ENCODE data around the gene LYVE1. TPM values are rescaled to one million over a fixed set of nuclear protein-coding genes. Genes with fewer than 3 reads are reported as not detected.

LYVE1 gene
- total and polyA plus RNA-seq, 4 donors = 22.5 to 70.8 (median 36.9) TPM

DNA sequence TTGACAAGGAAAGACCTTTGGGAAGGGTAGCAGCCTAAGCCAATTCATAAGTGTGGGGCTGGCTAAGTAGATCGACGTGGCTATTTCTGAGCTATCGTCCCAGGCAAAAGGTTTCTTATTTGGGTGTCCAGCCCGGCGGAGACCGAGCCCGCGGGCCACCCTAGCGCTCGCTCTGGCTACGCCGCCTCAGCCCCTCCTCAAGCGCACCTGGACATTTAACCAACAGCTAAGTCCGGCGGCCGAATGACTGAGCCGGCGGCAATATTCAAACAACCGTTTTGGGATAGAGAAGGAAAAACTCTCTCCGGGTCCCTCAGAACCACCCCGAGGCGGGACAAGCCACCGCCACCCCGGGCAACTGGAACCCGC lies 27.9 kb downstream of the LYVE1 start:
- peak overlapping the region; percentile 76 to 86 for H3K9ac ChIP-seq (ENCODE audit: insufficient read depth in 1 of 2, low read length in 2 of 2)
- peak overlapping the region; percentile 84 for H3K4me3 ChIP-seq
- ATAC-seq (ENCODE audit: insufficient read depth, low FRiP score) = peak; percentile 30
- no peaks in the 10 kb centered on the region for H3K9me3 ChIP-seq (ENCODE audit: control insufficient read depth in 4 of 4, insufficient read depth in 3 of 4, low read length in 3 of 4)
- WGBS, 2 donors = 0 to 1% methylated on average over 25 of the region's 25 CpGs
- no peaks in the 10 kb centered on the region for H3K36me3 ChIP-seq (ENCODE audit: control insufficient read depth in 4 of 4, insufficient read depth in 4 of 4, low read length in 4 of 4)
- H3K4me1 ChIP-seq (ENCODE audit: control insufficient read depth in 5 of 5, insufficient read depth in 5 of 5, low read length in 5 of 5) = peaks cover 0 to 13% (median 2%) of the 10 kb centered on the region in 5 donors
- DNase-seq = peak in 1 of 3 donors; percentile 50
- H3K27ac ChIP-seq (ENCODE audit: low read depth in 1 of 2, low read length in 1 of 2) = peak overlapping the region; percentile 92 to 93
- TF ChIP-seq, protein P1, sequence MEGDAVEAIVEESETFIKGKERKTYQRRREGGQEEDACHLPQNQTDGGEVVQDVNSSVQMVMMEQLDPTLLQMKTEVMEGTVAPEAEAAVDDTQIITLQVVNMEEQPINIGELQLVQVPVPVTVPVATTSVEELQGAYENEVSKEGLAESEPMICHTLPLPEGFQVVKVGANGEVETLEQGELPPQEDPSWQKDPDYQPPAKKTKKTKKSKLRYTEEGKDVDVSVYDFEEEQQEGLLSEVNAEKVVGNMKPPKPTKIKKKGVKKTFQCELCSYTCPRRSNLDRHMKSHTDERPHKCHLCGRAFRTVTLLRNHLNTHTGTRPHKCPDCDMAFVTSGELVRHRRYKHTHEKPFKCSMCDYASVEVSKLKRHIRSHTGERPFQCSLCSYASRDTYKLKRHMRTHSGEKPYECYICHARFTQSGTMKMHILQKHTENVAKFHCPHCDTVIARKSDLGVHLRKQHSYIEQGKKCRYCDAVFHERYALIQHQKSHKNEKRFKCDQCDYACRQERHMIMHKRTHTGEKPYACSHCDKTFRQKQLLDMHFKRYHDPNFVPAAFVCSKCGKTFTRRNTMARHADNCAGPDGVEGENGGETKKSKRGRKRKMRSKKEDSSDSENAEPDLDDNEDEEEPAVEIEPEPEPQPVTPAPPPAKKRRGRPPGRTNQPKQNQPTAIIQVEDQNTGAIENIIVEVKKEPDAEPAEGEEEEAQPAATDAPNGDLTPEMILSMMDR (IDR thresholded peaks at IDR 0.05; ENCODE audit: control extremely low read depth, extremely low read depth) = no peak
- no peaks in the 10 kb centered on the region for H3K27me3 ChIP-seq (ENCODE audit: control insufficient read depth in 3 of 3, insufficient read depth in 3 of 3, low read length in 2 of 3)

DNA sequence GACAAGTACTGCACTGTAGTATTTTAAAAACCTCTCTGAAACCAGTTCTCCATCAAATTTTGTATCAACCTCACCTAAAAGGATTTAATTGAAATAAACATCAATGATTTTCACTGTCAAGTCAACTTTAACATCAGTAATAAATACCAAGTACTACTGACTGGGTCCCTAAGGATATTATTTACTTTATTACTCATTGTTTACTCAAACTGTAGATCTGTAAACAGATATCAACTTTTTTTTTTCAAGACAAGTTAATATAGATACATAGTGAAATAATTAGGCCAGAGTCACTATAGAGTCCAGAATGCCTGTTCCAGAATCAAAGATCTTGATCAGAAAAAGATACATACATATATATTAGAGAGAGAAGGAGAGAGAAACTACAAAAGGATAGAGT lies 29.1 kb downstream of the LYVE1 start:
- H3K36me3 ChIP-seq (ENCODE audit: control insufficient read depth in 4 of 4, insufficient read depth in 4 of 4, low read length in 4 of 4) = no peaks in the 10 kb centered on the region
- no peaks in the 10 kb centered on the region for H3K9me3 ChIP-seq (ENCODE audit: control insufficient read depth in 4 of 4, insufficient read depth in 3 of 4, low read length in 3 of 4)
- no peak overlapping the region for H3K4me3 ChIP-seq
- no peak for DNase-seq
- no peaks in the 10 kb centered on the region for H3K27me3 ChIP-seq (ENCODE audit: control insufficient read depth in 3 of 3, insufficient read depth in 3 of 3, low read length in 2 of 3)
- H3K4me1 ChIP-seq (ENCODE audit: control insufficient read depth in 5 of 5, insufficient read depth in 5 of 5, low read length in 5 of 5) = peaks cover 0 to 15% (median 2%) of the 10 kb centered on the region in 5 donors
- no peak for ATAC-seq (ENCODE audit: insufficient read depth, low FRiP score)
- H3K27ac ChIP-seq (ENCODE audit: low read depth in 1 of 2, low read length in 1 of 2) = no peak overlapping the region
- TF ChIP-seq, protein P1 (IDR thresholded peaks at IDR 0.05; ENCODE audit: control extremely low read depth, extremely low read depth) = no peak
- H3K9ac ChIP-seq (ENCODE audit: insufficient read depth in 1 of 2, low read length in 2 of 2) = no peak overlapping the region

DNA sequence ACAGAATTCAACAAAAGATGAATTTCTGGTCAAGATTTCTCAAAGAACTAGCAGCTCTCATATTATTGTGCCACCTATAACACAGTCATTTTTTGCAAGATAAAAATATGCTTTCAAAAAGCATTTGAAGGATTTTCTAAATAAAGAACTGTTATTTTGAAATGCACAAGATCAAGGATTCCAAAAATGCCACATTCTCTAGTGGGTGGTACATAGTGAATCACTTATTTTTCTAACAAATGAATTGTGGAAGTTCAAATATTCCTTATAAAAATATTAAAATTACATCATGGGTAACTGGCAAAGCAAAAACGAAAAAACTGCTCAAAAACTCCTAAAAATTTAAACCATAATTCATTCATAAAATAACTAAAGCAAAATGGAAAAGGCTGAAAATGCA lies 29.5 kb downstream of the LYVE1 start:
- WGBS, 2 donors = 79 to 81% methylated on average over 1 of the region's 1 CpG

More for the DNA sequence above, 29.5 kb downstream of the LYVE1 start:
- H3K4me3 ChIP-seq = no peak overlapping the region
- H3K36me3 ChIP-seq (ENCODE audit: control insufficient read depth in 4 of 4, insufficient read depth in 4 of 4, low read length in 4 of 4) = peaks cover 0 to under 1% (median under 1%) of the 10 kb centered on the region in 4 donors
- ATAC-seq (ENCODE audit: insufficient read depth, low FRiP score) (no peak), DNase-seq (no peak)
- no peak overlapping the region for H3K27ac ChIP-seq (ENCODE audit: low read depth in 1 of 2, low read length in 1 of 2)
- TF ChIP-seq, protein P1 (IDR thresholded peaks at IDR 0.05; ENCODE audit: control extremely low read depth, extremely low read depth) = no peak
- H3K9me3 ChIP-seq (ENCODE audit: control insufficient read depth in 4 of 4, insufficient read depth in 3 of 4, low read length in 3 of 4) = no peaks in the 10 kb centered on the region
- peaks cover 0 to 15% (median 2%) of the 10 kb centered on the region in 5 donors for H3K4me1 ChIP-seq (ENCODE audit: control insufficient read depth in 5 of 5, insufficient read depth in 5 of 5, low read length in 5 of 5)
- no peaks in the 10 kb centered on the region for H3K27me3 ChIP-seq (ENCODE audit: control insufficient read depth in 3 of 3, insufficient read depth in 3 of 3, low read length in 2 of 3)
- no peak overlapping the region for H3K9ac ChIP-seq (ENCODE audit: insufficient read depth in 1 of 2, low read length in 2 of 2)
